HEK293 (cell line): ENCODE measurements around the gene CHMP4A.
"Not testable (repeated sequence)": the region's sequence is repeated elsewhere in the genome, so short reads cannot be mapped to it uniquely, and the experiment has no call there.

ENCODE experiments used
- CTCF ChIA-PET: fragments of 350-600 bp; formaldehyde crosslinking; extraction: SDS; loops from one replicate; lab custom pipeline; 2021; ENCODE audit warnings: antibody characterized with exemption; lab: Yijun Ruan, JAX
- POLR2A ChIA-PET: fragments of 300-600 bp; formaldehyde crosslinking; extraction: SDS; loops from one replicate; lab custom pipeline; 2020; ENCODE audit warnings: antibody characterized with exemption, inconsistent platforms; lab: Yijun Ruan, JAX
- H3K27ac ChIP-seq: fragments of 200-500 bp; sonication (Bioruptor generic); 2 replicates; pipeline ENCODE4 v1.5.1; 2014; ENCODE audit warnings: low read depth, low read length, control low read depth, inconsistent platforms; ENCODE audit errors: extremely low read depth
- H3K36me3 ChIP-seq, 2 experiments: fragments of 200-500 bp in 1 of 2; sonication (Bioruptor generic) in 1 of 2; 1 replicate in 1 of 2; 2 replicates in 1 of 2; pipeline ENCODE4 v1.5.1; 2014 to 2017; ENCODE audit warnings: inconsistent platforms in 2 of 2, low read length in 2 of 2; ENCODE audit not compliant: control insufficient read depth in 2 of 2, insufficient read depth in 1 of 2
- H3K4me1 ChIP-seq: fragments of 200-500 bp; sonication (Bioruptor generic); 2 replicates; pipeline ENCODE4 v1.5.1; 2014; ENCODE audit warnings: mild to moderate bottlenecking, low read length, inconsistent platforms; ENCODE audit not compliant: control insufficient read depth, insufficient read depth
- H3K4me3 ChIP-seq: 2 replicates; pipeline ENCODE4 v1.5.1; 2011; ENCODE audit warnings: low read depth, mild to moderate bottlenecking, control low read depth, low read length, moderate library complexity
- H3K9me3 ChIP-seq: fragments of 200-500 bp; sonication (Bioruptor generic); 2 replicates; pipeline ENCODE4 v1.5.1; 2014; ENCODE audit warnings: low read depth, low read length, inconsistent platforms; ENCODE audit not compliant: control insufficient read depth, insufficient read depth
- BCL11A ChIP-seq: fragments of 450-650 bp; formaldehyde crosslinking; IDR thresholded peaks from 2 replicates; pipeline ENCODE4 v1.5.1; 2016; ENCODE audit warnings: low read depth, missing biosample characterization, missing genetic modification characterization
- GLIS2 ChIP-seq: fragments of 450-650 bp; formaldehyde crosslinking; IDR thresholded peaks from 2 replicates; pipeline ENCODE4 v1.5.1; 2016; ENCODE audit warnings: missing biosample characterization, missing genetic modification characterization
- HOXD13 ChIP-seq: sonication (generic); formaldehyde crosslinking; IDR thresholded peaks from 2 replicates; pipeline ENCODE4 v1.8.0; 2022; ENCODE audit warnings: missing genetic modification reagents, borderline replicate concordance
- MZF1 ChIP-seq: fragments of 450-650 bp; formaldehyde crosslinking; IDR thresholded peaks from 2 replicates; pipeline ENCODE4 v1.5.1; 2017; ENCODE audit warnings: missing biosample characterization, missing genetic modification characterization, borderline replicate concordance
- SCRT1 ChIP-seq: fragments of 450-650 bp; formaldehyde crosslinking; IDR thresholded peaks from 2 replicates; pipeline ENCODE4 v1.5.1; 2016; ENCODE audit warnings: missing biosample characterization, missing genetic modification characterization, borderline replicate concordance
- SP3 ChIP-seq: fragments of 450-650 bp; formaldehyde crosslinking; IDR thresholded peaks from 2 replicates; pipeline ENCODE4 v1.5.1; 2016; ENCODE audit warnings: missing biosample characterization, missing genetic modification characterization
- TRIM28 ChIP-seq: IDR thresholded peaks from 2 replicates; pipeline ENCODE4 v1.6.1; 2011; ENCODE audit warnings: low read length, control low read depth, borderline replicate concordance
- YY2 ChIP-seq: fragments of 450-650 bp; formaldehyde crosslinking; IDR thresholded peaks from 2 replicates; pipeline ENCODE4 v1.5.1; 2016; ENCODE audit warnings: missing biosample characterization, missing genetic modification characterization
- ZBTB48 ChIP-seq: fragments of 450-650 bp; formaldehyde crosslinking; IDR thresholded peaks from 2 replicates; pipeline ENCODE4 v1.5.1; 2016; ENCODE audit warnings: missing biosample characterization, missing genetic modification characterization
- ZNF133 ChIP-seq: fragments of 450-650 bp; formaldehyde crosslinking; IDR thresholded peaks from 2 replicates; pipeline ENCODE4 v1.5.1; 2016; ENCODE audit warnings: missing biosample characterization, missing genetic modification characterization
- ZNF391 ChIP-seq: fragments of 450-650 bp; formaldehyde crosslinking; IDR thresholded peaks from 2 replicates; pipeline ENCODE4 v1.5.1; 2016; ENCODE audit warnings: low read depth, missing biosample characterization, missing genetic modification characterization, borderline replicate concordance
- ZNF473 ChIP-seq: fragments of 450-650 bp; formaldehyde crosslinking; IDR thresholded peaks from 2 replicates; pipeline ENCODE4 v1.5.1; 2017; ENCODE audit warnings: missing biosample characterization, missing genetic modification characterization
- ZNF514 ChIP-seq: fragments of 450-650 bp; formaldehyde crosslinking; IDR thresholded peaks from 2 replicates; pipeline ENCODE4 v1.5.1; 2016; ENCODE audit warnings: missing biosample characterization, missing genetic modification characterization
- ZNF558 ChIP-seq: fragments of 450-650 bp; formaldehyde crosslinking; IDR thresholded peaks from 2 replicates; pipeline ENCODE4 v1.5.1; 2016; ENCODE audit warnings: missing biosample characterization, missing genetic modification characterization
- ZNF596 ChIP-seq: fragments of 450-650 bp; IDR thresholded peaks from 2 replicates; pipeline ENCODE4 v1.5.0; 2018; ENCODE audit warnings: missing biosample characterization, mild to moderate bottlenecking, missing genetic modification characterization, moderate library complexity
- ZNF600 ChIP-seq: fragments of 450-650 bp; formaldehyde crosslinking; IDR thresholded peaks from 2 replicates; pipeline ENCODE4 v1.5.1; 2016; ENCODE audit warnings: missing biosample characterization, missing genetic modification characterization
- ZNF677 ChIP-seq: fragments of 450-650 bp; IDR thresholded peaks from 2 replicates; pipeline ENCODE4 v1.5.0; 2018; ENCODE audit warnings: missing biosample characterization, mild to moderate bottlenecking, missing genetic modification characterization, moderate library complexity
- ZNF843 ChIP-seq: fragments of 450-650 bp; formaldehyde crosslinking; IDR thresholded peaks from 2 replicates; pipeline ENCODE4 v1.5.1; 2016; ENCODE audit warnings: missing biosample characterization, missing genetic modification characterization
- ZSCAN16 ChIP-seq: fragments of 450-650 bp; formaldehyde crosslinking; IDR thresholded peaks from 2 replicates; pipeline ENCODE4 v1.5.1; 2016; ENCODE audit warnings: missing biosample characterization, missing genetic modification characterization
- TF ChIP-seq, protein P1 (sequence below): fragments of 450-650 bp; formaldehyde crosslinking; optimal IDR thresholded peaks from 2 replicates; pipeline ENCODE3; 2016; ENCODE audit warnings: missing biosample characterization, mild to moderate bottlenecking, missing genetic modification characterization
- TF ChIP-seq, protein P2 (sequence below): fragments of 450-650 bp; formaldehyde crosslinking; IDR thresholded peaks from 2 replicates; pipeline ENCODE4 v1.5.1; 2016; ENCODE audit warnings: missing biosample characterization, missing genetic modification characterization

CHMP4A gene

GRCh38 chr14:24219521-24219920 is 6.2 kb upstream of the CHMP4A start (continued):
- TF ChIP-seq ZNF473 (tag by site-specific recombination) (no peak), ZNF677 (tag by site-specific recombination) (no peak)

- Histone ChIP-seq H3K4me1 (no peaks in the 10 kb centered on the region), H3K9me3 (no peaks in the 10 kb centered on the region), H3K4me3 (no peak overlapping the region), H3K27ac (no peak overlapping the region), H3K36me3 (peaks cover 3 to 17% of the 10 kb centered on the region in 2 experiments; a peak in 2 of 3 replicates)
- CTCF ChIA-PET: interaction anchor here (0.9 to 1.1 kb wide), 2 partner anchors 78 to 89 kb away, joined by 3 to 4 read pairs; no protein-coding TSS in a partner anchor
- POLR2A ChIA-PET: interaction anchor here (0.6 to 0.7 kb wide), 2 partner anchors 23 to 52 kb away, joined by 8 to 11 read pairs; partner anchors contain the start of genes RABGGTA and TINF2
- no peak for TF ChIP-seq ZSCAN16
- TF ChIP-seq BCL11A (tag by site-specific recombination): no peak
- TF ChIP-seq ZNF391: no peak
- TF ChIP-seq HOXD13 (CRISPR knock-in tag): no peak
- no peak for TF ChIP-seq SP3 (tag by site-specific recombination)
- no peak for TF ChIP-seq TRIM28
- no peak for TF ChIP-seq ZNF843 (tag by site-specific recombination)
- no peak for TF ChIP-seq ZBTB48 (tag by site-specific recombination)
- TF ChIP-seq, protein P1, sequence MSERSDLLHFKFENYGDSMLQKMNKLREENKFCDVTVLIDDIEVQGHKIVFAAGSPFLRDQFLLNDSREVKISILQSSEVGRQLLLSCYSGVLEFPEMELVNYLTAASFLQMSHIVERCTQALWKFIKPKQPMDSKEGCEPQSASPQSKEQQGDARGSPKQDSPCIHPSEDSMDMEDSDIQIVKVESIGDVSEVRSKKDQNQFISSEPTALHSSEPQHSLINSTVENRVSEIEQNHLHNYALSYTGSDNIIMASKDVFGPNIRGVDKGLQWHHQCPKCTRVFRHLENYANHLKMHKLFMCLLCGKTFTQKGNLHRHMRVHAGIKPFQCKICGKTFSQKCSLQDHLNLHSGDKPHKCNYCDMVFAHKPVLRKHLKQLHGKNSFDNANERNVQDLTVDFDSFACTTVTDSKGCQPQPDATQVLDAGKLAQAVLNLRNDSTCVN: no peak
- TF ChIP-seq SCRT1 (tag by site-specific recombination): no peak
- no peak for TF ChIP-seq ZNF558 (tag by site-specific recombination)
- no peak for TF ChIP-seq ZNF596 (tag by site-specific recombination)
- TF ChIP-seq ZNF600: no peak
- TF ChIP-seq, protein P2, sequence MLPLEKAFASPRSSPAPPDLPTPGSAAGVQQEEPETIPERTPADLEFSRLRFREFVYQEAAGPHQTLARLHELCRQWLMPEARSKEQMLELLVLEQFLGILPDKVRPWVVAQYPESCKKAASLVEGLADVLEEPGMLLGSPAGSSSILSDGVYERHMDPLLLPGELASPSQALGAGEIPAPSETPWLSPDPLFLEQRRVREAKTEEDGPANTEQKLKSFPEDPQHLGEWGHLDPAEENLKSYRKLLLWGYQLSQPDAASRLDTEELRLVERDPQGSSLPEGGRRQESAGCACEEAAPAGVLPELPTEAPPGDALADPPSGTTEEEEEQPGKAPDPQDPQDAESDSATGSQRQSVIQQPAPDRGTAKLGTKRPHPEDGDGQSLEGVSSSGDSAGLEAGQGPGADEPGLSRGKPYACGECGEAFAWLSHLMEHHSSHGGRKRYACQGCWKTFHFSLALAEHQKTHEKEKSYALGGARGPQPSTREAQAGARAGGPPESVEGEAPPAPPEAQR (tag by site-specific recombination): no peak
- no peak for TF ChIP-seq ZNF514 (tag by site-specific recombination)
- TF ChIP-seq YY2 (tag by site-specific recombination): no peak
- no peak for TF ChIP-seq MZF1 (tag by site-specific recombination)
- no peak for TF ChIP-seq ZNF133 (tag by site-specific recombination)
- no peak for TF ChIP-seq GLIS2
Observed at GRCh38 chr14:24219080-24219479, 5.8 kb upstream of the CHMP4A start.

GRCh38 chr14:24216876-24217275 is 3.6 kb upstream of the CHMP4A start:
- H3K36me3 ChIP-seq: peaks cover 3 to 23% of the 10 kb centered on the region in 2 experiments; a peak in 2 of 3 replicates
- POLR2A ChIA-PET, H3K4me3 ChIP-seq, H3K27ac ChIP-seq, H3K9me3 ChIP-seq, H3K4me1 ChIP-seq: not testable (repeated sequence)
- CTCF ChIA-PET: interaction anchor here (1.1 to 1.6 kb wide), 2 partner anchors 9 to 11 kb away, joined by 4 to 7 read pairs; no protein-coding TSS in a partner anchor
